ENCODE results near the gene TMEM108.
"Not testable (repeated sequence)": the region's sequence is repeated elsewhere in the genome, so short reads cannot be mapped to it uniquely, and the experiment has no call there.

Gene TMEM108

GRCh38 chr3:133038089-133038730 lies at the start of gene TMEM108:
Gene TMEM108, plus strand, starts transcription at chr3:133038391.
- DNase-seq = peak; percentile 68

GRCh38 chr3:132995971-132996370 lies 42.2 kb upstream of the TMEM108 start:
- DNase-seq = no peak

- no peak for DNase-seq
These were observed 40.6 kb upstream of the TMEM108 start for GRCh38 chr3:132997404-132998185.

- not testable (repeated sequence) for DNase-seq
These were observed 33.2 kb upstream of the TMEM108 start for GRCh38 chr3:133005032-133005431.

GRCh38 chr3:133007601-133008000 lies 30.6 kb upstream of the TMEM108 start:
- DNase-seq = no peak

GRCh38 chr3:133014325-133014724 lies 23.9 kb upstream of the TMEM108 start:
- no peak for DNase-seq

- DNase-seq = not testable (repeated sequence)
These were observed 22.6 kb upstream of the TMEM108 start for GRCh38 chr3:133015573-133015972.

GRCh38 chr3:133016838-133017309 lies 21.3 kb upstream of the TMEM108 start:
- no peak for DNase-seq

GRCh38 chr3:133018921-133019320 lies 19.3 kb upstream of the TMEM108 start:
- DNase-seq = no peak

GRCh38 chr3:133021206-133021605 lies 17.0 kb upstream of the TMEM108 start:
- no peak for DNase-seq

- DNase-seq = no peak
These were observed 14.8 kb upstream of the TMEM108 start for GRCh38 chr3:133023362-133023761.

- no peak for DNase-seq
These were observed 12.6 kb upstream of the TMEM108 start for GRCh38 chr3:133025546-133025945.

- DNase-seq = no peak
These were observed 5.9 kb upstream of the TMEM108 start for GRCh38 chr3:133032301-133032700.

GRCh38 chr3:133037436-133037835 lies 755 bp upstream of the TMEM108 start:
- DNase-seq = no peak

- peak; percentile 3 for DNase-seq
These were observed 662 bp downstream of the TMEM108 start for GRCh38 chr3:133038731-133039375.

GRCh38 chr3:133040696-133041523 lies 2.7 kb downstream of the TMEM108 start:
- DNase-seq = peak; percentile 78

GRCh38 chr3:133041524-133041829 lies 3.3 kb downstream of the TMEM108 start:
- DNase-seq = no peak

- peak; percentile 45 for DNase-seq
These were observed 4.6 kb downstream of the TMEM108 start for GRCh38 chr3:133042778-133043177.

GRCh38 chr3:133047980-133048379 lies 9.8 kb downstream of the TMEM108 start:
- DNase-seq = no peak

- no peak for DNase-seq
These were observed 11.3 kb downstream of the TMEM108 start for GRCh38 chr3:133049491-133049890.

GRCh38 chr3:133050891-133051290 lies 12.7 kb downstream of the TMEM108 start:
- DNase-seq = no peak

GRCh38 chr3:133053532-133053931 lies 15.3 kb downstream of the TMEM108 start:
- no peak for DNase-seq

- no peak for DNase-seq
These were observed 16.4 kb downstream of the TMEM108 start for GRCh38 chr3:133054586-133054985.

All from fibroblast of upper back skin (primary cell).